COLO829 (cell line): Measurements from ENCODE around the gene ACO1.
A peak's percentile ranks its signal among the peaks of the same experiment; 100 is the strongest.

ENCODE experiments used
- DNase-seq: peaks from one replicate; pipeline ENCODE4 v3.0.0; 2012; ENCODE audit warnings: low spot score

The ACO1 gene

GRCh38 chr9:32490601-32491000 lies 106.2 kb downstream of the ACO1 start:
- DNase-seq, result no peak

- no peak for DNase-seq
Measured at GRCh38 chr9:32497921-32498320, 113.5 kb downstream of the ACO1 start.

GRCh38 chr9:32500768-32501167 lies 116.3 kb downstream of the ACO1 start:
- DNase-seq, result peak; percentile 14

DNA sequence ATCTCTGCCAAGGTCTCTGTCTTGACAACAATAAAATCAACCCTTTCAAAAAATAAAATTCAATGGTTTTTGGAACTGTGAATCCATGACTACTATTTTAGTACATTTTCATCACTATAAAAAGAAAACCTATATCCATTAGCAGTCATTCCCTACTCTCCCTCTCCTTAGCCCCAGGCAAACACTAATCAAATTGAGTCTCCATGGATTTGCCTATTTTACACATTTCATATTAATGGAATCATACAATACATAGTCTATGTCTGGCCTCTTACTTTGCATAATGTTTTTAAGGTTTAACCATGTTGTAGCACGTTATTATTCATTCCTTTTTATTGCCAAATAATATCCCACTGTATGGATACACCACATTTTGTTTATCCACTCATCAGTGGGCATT lies 117.4 kb downstream of the ACO1 start:
- DNase-seq, result no peak

DNA sequence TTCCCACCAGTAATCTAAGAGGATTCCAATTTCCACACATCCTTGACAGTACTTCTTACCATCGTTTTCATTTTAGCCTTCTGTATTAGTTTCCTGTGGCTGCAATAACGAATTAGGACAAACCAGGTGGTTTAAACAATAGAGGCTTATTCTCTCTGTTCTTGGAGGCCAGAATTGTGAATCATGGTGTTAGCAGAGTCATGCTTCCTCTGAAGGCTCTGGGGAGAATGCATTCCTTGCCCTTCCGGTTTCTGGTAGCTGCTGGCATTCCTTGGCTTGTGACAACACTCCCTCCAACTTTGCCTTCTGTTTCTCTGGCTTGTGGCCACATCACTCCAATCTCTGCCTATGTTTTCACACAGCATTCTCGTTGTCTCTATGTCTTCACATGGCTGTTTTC lies 118.0 kb downstream of the ACO1 start:
- peak; percentile 28 for DNase-seq

DNA sequence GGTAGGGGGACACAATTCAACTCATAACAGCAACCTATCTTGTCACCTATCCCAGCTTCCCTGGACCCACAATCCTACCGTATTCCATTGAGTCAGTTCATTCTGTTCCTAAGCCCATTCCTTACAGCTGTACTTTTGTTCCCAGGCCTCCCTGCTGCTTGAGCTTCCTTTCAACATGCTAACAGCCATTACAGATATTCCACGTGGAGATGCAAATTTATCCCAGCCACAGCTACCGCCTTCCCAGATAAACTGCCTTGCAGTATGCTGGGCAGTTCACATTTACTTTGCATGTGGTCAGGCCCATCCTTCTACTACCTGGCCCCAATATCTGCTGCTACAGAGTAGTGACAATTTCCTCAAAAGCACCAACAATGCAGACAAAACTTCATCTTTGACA lies 118.6 kb downstream of the ACO1 start:
- DNase-seq, result no peak
